Colonic mucosa (tissue), 4 donors: ENCODE results near the gene ITPRID1. TPM values are rescaled to one million over a fixed set of nuclear protein-coding genes. Genes with fewer than 3 reads are reported as not detected.

ENCODE experiments used
- DNase-seq: peaks from one replicate; pipeline ENCODE4 v3.0.0-alpha.2; 2020
- H3K27ac ChIP-seq: fragments of 200-600 bp; one replicate; pipeline ENCODE4 v1.8.0; 2021
- H3K27me3 ChIP-seq: fragments of 200-600 bp; one replicate; pipeline ENCODE4 v1.8.0; 2021
- H3K36me3 ChIP-seq: fragments of 200-600 bp; one replicate; pipeline ENCODE4 v1.8.0; 2021
- H3K4me1 ChIP-seq: fragments of 200-600 bp; one replicate; pipeline ENCODE4 v1.8.0; 2021; ENCODE audit warnings: mild to moderate bottlenecking
- H3K4me3 ChIP-seq: fragments of 200-600 bp; one replicate; pipeline ENCODE4 v1.8.0; 2021
- H3K9ac ChIP-seq, 2 donors: one replicate each; pipeline ENCODE4 v1.7.0; 2013; ENCODE audit warnings: control low read depth in 2 of 2, low read depth in 2 of 2, low read length in 2 of 2
- H3K9me3 ChIP-seq: fragments of 200-600 bp; one replicate; pipeline ENCODE4 v1.8.0; 2021
- CTCF ChIP-seq: fragments of 200-600 bp; IDR thresholded peaks from one replicate; pipeline ENCODE4 v1.8.0; 2022; ENCODE audit warnings: antibody characterized with exemption, mild to moderate bottlenecking
- intact Hi-C: fragments of 100-400 bp; cut with DNase I; formaldehyde crosslinking; loops from one replicate; pipeline ENCODE4 v1.14.1; 2022
- total RNA-seq, 2 donors: library from RNA; stranded (reverse); fragmentation: NEBNext Ultra II Directional in 1 of 2; extraction: Animal tissue kit (Norgen Biotek cat#: 25700) in 1 of 2; gene quantifications; one replicate each; pipeline ENCODE4 v1.2.1, GENCODE V29; 2021
- donor health status: healthy.
- donor health status: DM: no; HTN: no; CAD: no.
- donor health status: DM: no; HTN: no; CAD: no.

ITPRID1 gene
- total RNA-seq, 2 donors from 2014 or later = 0.48 to 0.91 TPM

DNA sequence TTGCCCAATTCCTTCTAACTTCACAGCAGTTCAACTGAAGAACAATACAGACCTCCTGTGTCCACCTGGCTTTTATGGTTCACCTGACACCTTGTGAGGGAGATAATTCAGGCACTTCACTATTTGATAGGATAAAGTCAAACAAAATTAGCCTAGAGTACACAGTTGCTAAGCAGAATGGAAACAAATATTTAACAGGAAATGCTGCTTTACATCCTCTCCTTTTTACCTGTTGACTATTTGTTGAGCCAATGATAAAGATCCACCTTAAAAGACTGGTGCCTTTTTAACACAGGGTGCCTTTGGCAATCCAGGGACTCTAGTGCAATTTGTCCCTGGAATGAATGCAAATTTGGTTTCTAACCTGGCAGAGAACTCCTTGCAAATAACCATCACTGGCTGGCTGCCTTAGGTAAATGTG, 39.8 kb downstream of the ITPRID1 start:
- no peak for DNase-seq
- no peaks in the 10 kb centered on the region for H3K36me3 ChIP-seq

GRCh38 chr7:31562002-31562401, 48.1 kb downstream of the ITPRID1 start:
- no peak for TF ChIP-seq CTCF
- no peaks in the 10 kb centered on the region for H3K9me3 ChIP-seq
- no peak for DNase-seq
- H3K4me1 ChIP-seq = no peaks in the 10 kb centered on the region
- no peaks in the 10 kb centered on the region for H3K36me3 ChIP-seq
- intact Hi-C loops = no loop called here
- no peak overlapping the region for H3K27ac ChIP-seq
- H3K4me3 ChIP-seq = no peak overlapping the region
- no peaks in the 10 kb centered on the region for H3K27me3 ChIP-seq
- no peak overlapping the region for H3K9ac ChIP-seq

More for the DNA sequence above, 39.8 kb downstream of the ITPRID1 start:
- Histone ChIP-seq H3K27me3 (no peaks in the 10 kb centered on the region), H3K4me3 (no peak overlapping the region), H3K27ac (no peak overlapping the region), H3K9ac (no peak overlapping the region), H3K4me1 (no peaks in the 10 kb centered on the region), H3K9me3 (no peaks in the 10 kb centered on the region)
- TF ChIP-seq CTCF = no peak
- intact Hi-C loops = no loop called here

GRCh38 chr7:31563522-31563921, 49.6 kb downstream of the ITPRID1 start:
- Histone ChIP-seq H3K36me3 (no peaks in the 10 kb centered on the region), H3K27ac (no peak overlapping the region), H3K27me3 (no peaks in the 10 kb centered on the region), H3K4me1 (no peaks in the 10 kb centered on the region), H3K4me3 (no peak overlapping the region), H3K9ac (no peak overlapping the region), H3K9me3 (no peaks in the 10 kb centered on the region)
- no peak for DNase-seq
- TF ChIP-seq CTCF = no peak
- intact Hi-C loops = no loop called here

DNA sequence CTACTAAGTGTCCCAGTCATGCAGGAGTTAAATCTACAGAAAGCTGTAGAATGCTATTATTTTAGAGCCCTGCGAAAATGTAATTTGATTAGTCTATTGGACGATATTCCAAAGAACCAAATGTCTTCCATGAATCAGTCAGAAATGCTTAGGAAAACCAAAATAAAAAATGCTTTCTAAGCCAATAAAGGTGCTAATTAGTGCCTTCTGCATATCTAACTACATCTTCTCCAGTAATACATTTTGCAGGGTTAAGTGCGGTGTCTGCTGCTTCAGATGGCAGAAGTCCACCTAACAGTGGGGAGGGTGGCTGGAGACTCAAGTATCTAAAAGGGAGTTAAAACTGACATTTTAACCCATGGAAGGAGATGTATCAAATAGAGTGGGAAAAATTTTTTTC, 50.1 kb downstream of the ITPRID1 start:
- H3K4me3 ChIP-seq = no peak overlapping the region
- H3K9ac ChIP-seq = no peak overlapping the region
- intact Hi-C loops = no loop called here
- no peak for DNase-seq
- no peak overlapping the region for H3K27ac ChIP-seq
- no peaks in the 10 kb centered on the region for H3K9me3 ChIP-seq
- no peaks in the 10 kb centered on the region for H3K27me3 ChIP-seq
- no peak for TF ChIP-seq CTCF
- H3K4me1 ChIP-seq = no peaks in the 10 kb centered on the region
- no peaks in the 10 kb centered on the region for H3K36me3 ChIP-seq

DNA sequence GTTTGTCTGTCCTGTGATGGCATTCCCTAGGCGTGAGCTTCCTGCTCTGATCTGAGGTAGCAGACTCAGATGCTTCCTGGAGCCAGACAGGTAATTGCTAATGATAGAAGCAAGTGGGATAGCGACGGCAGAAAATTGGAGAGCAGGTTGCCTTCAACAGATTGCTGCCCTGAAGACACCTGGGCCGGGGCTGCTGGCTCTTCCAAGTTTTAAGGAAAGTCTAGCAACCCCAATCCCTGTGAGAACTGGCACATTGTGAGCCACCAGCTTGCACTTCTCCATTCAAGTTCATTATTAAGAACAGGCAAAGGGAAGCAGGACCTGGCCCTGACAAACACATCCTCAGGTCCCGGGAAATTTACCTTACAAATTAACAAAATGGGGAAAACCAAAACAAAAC, 50.8 kb downstream of the ITPRID1 start:
- DNase-seq = no peak
- Histone ChIP-seq H3K36me3 (no peaks in the 10 kb centered on the region), H3K4me3 (no peak overlapping the region), H3K9me3 (no peaks in the 10 kb centered on the region), H3K27ac (no peak overlapping the region), H3K4me1 (no peaks in the 10 kb centered on the region), H3K27me3 (no peaks in the 10 kb centered on the region), H3K9ac (no peak overlapping the region)
- intact Hi-C loops = no loop called here
- TF ChIP-seq CTCF = no peak

DNA sequence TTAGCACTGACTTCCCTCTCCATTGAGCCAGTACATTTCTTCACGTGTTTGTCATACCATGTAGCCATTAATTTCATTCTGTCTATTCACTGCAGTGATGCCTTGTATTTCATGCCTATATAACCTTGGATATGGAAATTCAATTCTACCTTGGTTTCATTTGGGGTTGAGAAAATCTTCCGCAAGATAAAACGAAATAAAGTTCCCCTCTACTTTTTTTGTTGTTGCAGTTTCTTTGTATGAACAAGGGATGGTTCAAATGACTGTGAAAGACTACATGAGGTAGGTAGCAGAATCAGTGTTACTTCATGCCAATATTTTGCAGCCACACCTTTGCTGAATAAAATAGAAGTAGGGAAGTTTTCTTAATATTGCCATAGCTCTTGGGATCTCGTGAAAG, 55.6 kb downstream of the ITPRID1 start:
- DNase-seq = no peak
- TF ChIP-seq CTCF = no peak
- H3K9ac ChIP-seq = no peak overlapping the region
- H3K4me1 ChIP-seq = no peaks in the 10 kb centered on the region
- H3K27me3 ChIP-seq = no peaks in the 10 kb centered on the region
- intact Hi-C loops = no loop called here
- H3K9me3 ChIP-seq = no peaks in the 10 kb centered on the region
- no peak overlapping the region for H3K4me3 ChIP-seq
- H3K27ac ChIP-seq = no peak overlapping the region
- H3K36me3 ChIP-seq = no peaks in the 10 kb centered on the region
